Left lung (tissue), 10 donors: ENCODE data around the gene SLC41A3. TPM values are rescaled to one million over a fixed set of nuclear protein-coding genes. Genes with fewer than 3 reads are reported as not detected.

Source experiments
- ATAC-seq: fragments of 200-7000 bp; cut with Tn5 transposase; one replicate; pipeline ENCODE4 v1.9.1; 2020; ENCODE audit warnings: moderate library complexity
- DNase-seq, 4 donors: peaks; one replicate each; pipeline ENCODE4 v3.0.0-alpha.2; 2013 to 2020
- H3K27ac ChIP-seq, 2 donors: fragments of 200-600 bp; sonication (generic) in 1 of 2; one replicate each; pipeline versions ENCODE4 v1.5.0 to v1.8.0; 2020 to 2021
- H3K27me3 ChIP-seq, 2 donors: fragments of 200-600 bp; sonication (generic) in 1 of 2; one replicate each; pipeline versions ENCODE4 v1.5.0 to v1.8.0; 2020 to 2021
- H3K36me3 ChIP-seq, 2 donors: fragments of 200-600 bp; sonication (generic) in 1 of 2; one replicate each; pipeline versions ENCODE4 v1.5.0 to v1.8.0; 2020 to 2021
- H3K4me1 ChIP-seq, 2 donors: fragments of 200-600 bp; one replicate each; pipeline ENCODE4 v1.8.0; 2021
- H3K4me3 ChIP-seq, 2 donors: fragments of 200-600 bp; sonication (generic) in 1 of 2; one replicate each; pipeline versions ENCODE4 v1.5.0 to v1.8.0; 2020 to 2021; ENCODE audit warnings: mild to moderate bottlenecking in 1 of 2
- H3K9me3 ChIP-seq, 2 donors: fragments of 200-600 bp; sonication (generic) in 1 of 2; one replicate each; pipeline versions ENCODE4 v1.5.0 to v1.8.0; 2020 to 2021
- CTCF ChIP-seq, 2 donors: fragments of 200-600 bp; sonication (generic) in 1 of 2; IDR thresholded peaks; one replicate each; pipeline versions ENCODE4 v1.5.0 to v1.8.0; 2021; ENCODE audit warnings: antibody characterized with exemption in 2 of 2
- intact Hi-C, 2 donors: fragments of 100-400 bp; cut with DNase I; formaldehyde crosslinking; loops; one replicate each; pipeline versions ENCODE4 v1.11.2 to v1.14.2; 2022
- polyA plus RNA-seq, 6 donors: library from polyadenylated mRNA; unstranded; fragments of 120-200 nt; gene quantifications; one replicate each; pipeline ENCODE4 v1.2.1, GENCODE V29; 2013; ENCODE audit not compliant: insufficient read length in 6 of 6
- total RNA-seq, 2 donors: library from RNA; stranded (reverse); fragmentation: NEBNext Ultra II Directional; extraction: Animal tissue kit (Norgen Biotek cat#: 25700); gene quantifications; one replicate each; pipeline ENCODE4 v1.2.1, GENCODE V29; 2021
- donor health status: DM: no; HTN: yes; CAD: no.
- donor health status: DM: no; HTN: no; CAD: no.

SLC41A3 gene
- total and polyA plus RNA-seq, 8 donors = 35.1 to 69.5 (median 59.0) TPM

- no peak overlapping the region for H3K27ac ChIP-seq
- no peaks in the 10 kb centered on the region for H3K9me3 ChIP-seq
- H3K27me3 ChIP-seq = no peaks in the 10 kb centered on the region
- H3K4me3 ChIP-seq = no peak overlapping the region
- ATAC-seq (no peak), DNase-seq (no peak)
- no peaks in the 10 kb centered on the region for H3K36me3 ChIP-seq
- TF ChIP-seq CTCF (IDR thresholded peaks at IDR 0.05) = no peak
- peaks cover 0 to 17% of the 10 kb centered on the region in 2 donors for H3K4me1 ChIP-seq
- intact Hi-C loops = no loop called here
These were observed 1.9 kb upstream of the SLC41A3 start for GRCh38 chr3:126085841-126086240.

DNA sequence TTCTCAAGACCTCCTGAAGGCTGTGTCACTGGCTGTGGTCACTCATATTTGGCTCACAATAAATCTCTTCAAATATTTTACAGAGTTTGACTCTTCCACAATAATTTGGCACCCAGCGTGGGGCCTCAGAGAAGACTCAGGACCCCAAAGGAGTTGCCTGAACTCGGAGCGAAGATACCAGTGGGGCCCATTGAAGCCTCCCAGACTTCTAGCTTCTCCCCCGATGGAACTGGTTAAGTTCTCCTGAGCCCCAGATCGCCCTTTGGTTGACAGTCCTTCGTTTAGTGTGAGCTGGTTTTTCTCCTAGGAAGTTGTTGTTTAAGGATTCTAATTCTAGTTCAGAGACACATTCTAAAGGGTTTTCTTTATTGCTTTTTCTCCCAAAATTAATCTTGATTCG, 1.4 kb upstream of the SLC41A3 start:
- intact Hi-C loops = no loop called here
- Histone ChIP-seq H3K9me3 (no peaks in the 10 kb centered on the region), H3K4me1 (peaks cover 0 to 17% of the 10 kb centered on the region in 2 donors), H3K36me3 (no peaks in the 10 kb centered on the region), H3K27ac (no peak overlapping the region), H3K27me3 (no peaks in the 10 kb centered on the region), H3K4me3 (no peak overlapping the region)
- DNase-seq (no peak), ATAC-seq (no peak)
- no peak for TF ChIP-seq CTCF (IDR thresholded peaks at IDR 0.05)

- H3K36me3 ChIP-seq = no peaks in the 10 kb centered on the region
- DNase-seq (no peak), ATAC-seq (no peak)
- H3K9me3 ChIP-seq = no peaks in the 10 kb centered on the region
- no peaks in the 10 kb centered on the region for H3K27me3 ChIP-seq
- H3K27ac ChIP-seq = peak overlapping the region; percentile 71 to 84
- TF ChIP-seq CTCF (IDR thresholded peaks at IDR 0.05) = no peak
- H3K4me1 ChIP-seq = peaks cover 0 to 17% of the 10 kb centered on the region in 2 donors
- peak overlapping the region in 1 of 2 donors; percentile 59 for H3K4me3 ChIP-seq
- intact Hi-C loops = no loop called here
These were observed 850 bp upstream of the SLC41A3 start for GRCh38 chr3:126084768-126085180.

DNA sequence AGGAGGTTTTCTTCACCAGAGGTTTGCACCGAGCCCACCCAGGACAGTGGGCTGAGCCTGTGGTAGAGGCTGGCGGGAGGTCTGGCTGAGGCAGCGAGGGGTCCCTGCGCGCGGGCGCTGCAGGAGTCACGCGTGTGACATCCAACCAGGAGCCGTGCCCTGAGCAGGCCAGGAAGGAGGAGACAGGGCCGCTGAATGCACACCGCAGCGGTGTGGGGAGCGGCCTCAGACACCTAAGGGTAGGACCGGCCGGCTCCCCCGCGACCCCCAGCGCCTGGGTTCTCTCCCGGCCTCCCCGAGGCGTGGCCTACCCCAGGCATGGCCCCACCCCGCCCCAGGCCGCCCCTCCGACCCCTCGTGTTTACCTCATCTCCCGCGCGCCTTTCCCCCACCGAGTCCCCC, 412 bp downstream of the SLC41A3 start:
- ATAC-seq = peak; percentile 71

GRCh38 chr3:126083138-126083445, 832 bp downstream of the SLC41A3 start:
- peak overlapping the region; percentile 59 to 70 for H3K4me3 ChIP-seq
- ATAC-seq (no peak), DNase-seq (no peak)
- peak overlapping the region; percentile 71 to 84 for H3K27ac ChIP-seq
- no peaks in the 10 kb centered on the region for H3K9me3 ChIP-seq
- H3K36me3 ChIP-seq = no peaks in the 10 kb centered on the region
- intact Hi-C loops = no loop called here
- no peak for TF ChIP-seq CTCF (IDR thresholded peaks at IDR 0.05)
- peaks cover 0 to 17% of the 10 kb centered on the region in 2 donors for H3K4me1 ChIP-seq
- no peaks in the 10 kb centered on the region for H3K27me3 ChIP-seq

More for the DNA sequence above, 412 bp downstream of the SLC41A3 start:
- H3K4me1 ChIP-seq = peaks cover 0 to 17% of the 10 kb centered on the region in 2 donors
- H3K9me3 ChIP-seq = no peaks in the 10 kb centered on the region
- peak overlapping the region; percentile 59 to 70 for H3K4me3 ChIP-seq
- intact Hi-C loops = no loop called here
- no peak for TF ChIP-seq CTCF (IDR thresholded peaks at IDR 0.05)
- H3K27ac ChIP-seq = peak overlapping the region; percentile 71 to 84
- peak in 2 of 4 donors; percentile 35 to 47 for DNase-seq
- no peaks in the 10 kb centered on the region for H3K36me3 ChIP-seq
- H3K27me3 ChIP-seq = no peaks in the 10 kb centered on the region
